Stomach (tissue), 4 donors: ENCODE results near the gene WHRN.

Experiments
- CTCF ChIP-seq, 7 experiments: fragments of 450-650 bp in 4 of 7; fragments of 200-600 bp in 3 of 7; sonication (generic) in 3 of 7; IDR thresholded peaks; one replicate each; pipeline ENCODE4 v1.5.1; 2016 to 2019; ENCODE audit warnings: antibody characterized with exemption in 7 of 7, control low read depth in 2 of 7, mild to moderate bottlenecking in 1 of 7
- EP300 ChIP-seq: sonication (generic); formaldehyde crosslinking; IDR thresholded peaks from one replicate; pipeline ENCODE4 v1.6.1; 2017; ENCODE audit warnings: antibody characterized with exemption
- POLR2A ChIP-seq, 4 donors: fragments of 450-650 bp; IDR thresholded peaks; one replicate each; pipeline ENCODE4 v1.6.1; 2016; ENCODE audit warnings: antibody characterized with exemption in 4 of 4, control low read depth in 2 of 4, mild to moderate bottlenecking in 1 of 4, moderate library complexity in 1 of 4
- POLR2AphosphoS5 ChIP-seq, 3 donors: sonication (generic); formaldehyde crosslinking; IDR thresholded peaks; one replicate each; pipeline ENCODE4 v1.6.1; 2016; ENCODE audit warnings: antibody characterized with exemption in 3 of 3

- TF ChIP-seq POLR2A (IDR thresholded peaks at IDR 0.05) (no peak), CTCF (IDR thresholded peaks at IDR 0.05) (no peak), POLR2AphosphoS5 (IDR thresholded peaks at IDR 0.05) (no peak), EP300 (no peak)
Measured at GRCh38 chr9:114431003-114431402, 74.3 kb downstream of the WHRN start.
